Chondrocyte (in vitro differentiated cells): ENCODE results near the gene CYLD. TPM values are rescaled to one million over a fixed set of nuclear protein-coding genes. Genes with fewer than 3 reads are reported as not detected.

Experiments
- DNase-seq: peaks from one replicate; pipeline ENCODE4 v3.0.0; 2021; ENCODE audit warnings: mixed read lengths, low spot score
- H3K27ac Mint-ChIP-seq: one replicate; pipeline ENCODE4 v1.8.0; 2021; ENCODE audit warnings: mild to moderate bottlenecking, moderate library complexity, mixed read lengths; ENCODE audit not compliant: unreplicated experiment
- H3K27me3 Mint-ChIP-seq: 2 replicates; pipeline ENCODE4 v1.8.0; 2021; ENCODE audit warnings: low read depth, mixed read lengths
- H3K36me3 Mint-ChIP-seq: 2 replicates; pipeline ENCODE4 v1.8.0; 2021; ENCODE audit warnings: low read depth, mixed read lengths
- H3K4me1 Mint-ChIP-seq: 2 replicates; pipeline ENCODE4 v1.8.0; 2021; ENCODE audit warnings: low read depth, mild to moderate bottlenecking, mixed read lengths
- H3K4me3 Mint-ChIP-seq: one replicate; pipeline ENCODE4 v1.8.0; 2021; ENCODE audit warnings: mild to moderate bottlenecking, moderate library complexity, mixed read lengths; ENCODE audit not compliant: unreplicated experiment
- H3K9me3 Mint-ChIP-seq: 2 replicates; pipeline ENCODE4 v1.8.0; 2021; ENCODE audit warnings: low read depth, mixed read lengths
- CTCF ChIP-seq: fragments of 200-600 bp; sonication (generic); IDR thresholded peaks from 2 replicates; pipeline ENCODE4 v1.5.0; 2021; ENCODE audit warnings: antibody characterized with exemption, mild to moderate bottlenecking, moderate library complexity
- total RNA-seq: library from RNA; stranded (reverse); gene quantifications from 3 replicates; pipeline ENCODE4 v1.2.1, GENCODE V29; 2021

Gene CYLD
- total RNA-seq, 1 donor from 2014 or later, result 35.8 TPM

- Mint-ChIP-seq H3K36me3 (peaks cover 13% of the 10 kb centered on the region), H3K4me1 (peaks cover 22% of the 10 kb centered on the region)
- no peak for TF ChIP-seq CTCF
Measured at GRCh38 chr16:50761267-50761666, 19.4 kb downstream of the CYLD start.

GRCh38 chr16:50762241-50762640 is 20.4 kb downstream of the CYLD start:
- no peak for DNase-seq
- Mint-ChIP-seq H3K27me3 (no peaks in the 10 kb centered on the region), H3K27ac (no peak overlapping the region), H3K36me3 (peaks cover 21% of the 10 kb centered on the region), H3K4me3 (no peak overlapping the region), H3K9me3 (peaks cover 18% of the 10 kb centered on the region), H3K4me1 (peaks cover 22% of the 10 kb centered on the region)
- TF ChIP-seq CTCF, result no peak

More at GRCh38 chr16:50761267-50761666, 19.4 kb downstream of the CYLD start:
- no peak for DNase-seq
- H3K27ac Mint-ChIP-seq, result no peak overlapping the region
- H3K27me3 Mint-ChIP-seq, result no peaks in the 10 kb centered on the region
- H3K4me3 Mint-ChIP-seq, result no peak overlapping the region
- H3K9me3 Mint-ChIP-seq, result peaks cover 10% of the 10 kb centered on the region

- Mint-ChIP-seq H3K27ac (no peak overlapping the region), H3K9me3 (peaks cover 18% of the 10 kb centered on the region), H3K36me3 (peaks cover 20% of the 10 kb centered on the region), H3K4me1 (peaks cover 22% of the 10 kb centered on the region), H3K27me3 (no peaks in the 10 kb centered on the region), H3K4me3 (no peak overlapping the region)
- no peak for TF ChIP-seq CTCF
- no peak for DNase-seq
Measured at GRCh38 chr16:50763211-50763610, 21.3 kb downstream of the CYLD start.

- TF ChIP-seq CTCF, result no peak
- Mint-ChIP-seq H3K4me1 (peaks cover 22% of the 10 kb centered on the region), H3K4me3 (no peak overlapping the region), H3K36me3 (peaks cover 28% of the 10 kb centered on the region), H3K27me3 (no peaks in the 10 kb centered on the region), H3K9me3 (peaks cover 24% of the 10 kb centered on the region), H3K27ac (no peak overlapping the region)
- no peak for DNase-seq
Measured at GRCh38 chr16:50765260-50765659, 23.4 kb downstream of the CYLD start.

- no peak overlapping the region for H3K27ac Mint-ChIP-seq
Measured at GRCh38 chr16:50765861-50766260, 24.0 kb downstream of the CYLD start.

More at GRCh38 chr16:50765861-50766260, 24.0 kb downstream of the CYLD start:
- peaks cover 24% of the 10 kb centered on the region for H3K9me3 Mint-ChIP-seq
- no peak for TF ChIP-seq CTCF
- no peaks in the 10 kb centered on the region for H3K27me3 Mint-ChIP-seq
- peaks cover 28% of the 10 kb centered on the region for H3K36me3 Mint-ChIP-seq
- no peak for DNase-seq
- H3K4me1 Mint-ChIP-seq, result peaks cover 22% of the 10 kb centered on the region
- H3K4me3 Mint-ChIP-seq, result no peak overlapping the region
